ENCODE results near the gene GDF10.

GDF10 gene

GRCh38 chr10:47357911-47358310, 57.9 kb downstream of the GDF10 start:
- Histone ChIP-seq H3K27me3 (ENCODE audit: insufficient read depth, poor library complexity, severe bottlenecking) (no peaks in the 10 kb centered on the region), H3K4me3 (replicated peaks; ENCODE audit: insufficient read depth, low read length) (no peak overlapping the region), H3K27ac (replicated peaks) (no peak overlapping the region)
- DNase-seq (ENCODE audit: low read depth in 1 of 2, low spot score in 1 of 2) = no peak
- TF ChIP-seq SPI1 (IDR thresholded peaks at IDR 0.05; ENCODE audit: borderline replicate concordance, low read depth) (no peak), GABPA (IDR thresholded peaks at IDR 0.05; ENCODE audit: low read depth) (no peak), CTCF (IDR thresholded peaks at IDR 0.05; ENCODE audit: insufficient read depth, low read length) (no peak), REST (IDR thresholded peaks at IDR 0.05; ENCODE audit: insufficient replicate concordance, low read depth) (no peak), POLR2AphosphoS5 (IDR thresholded peaks at IDR 0.05; ENCODE audit: low read depth) (no peak)

GRCh38 chr10:47358457-47358856, 58.5 kb downstream of the GDF10 start:
- H3K4me3 ChIP-seq (replicated peaks; ENCODE audit: insufficient read depth, low read length) = no peak overlapping the region
- no peaks in the 10 kb centered on the region for H3K27me3 ChIP-seq (ENCODE audit: insufficient read depth, poor library complexity, severe bottlenecking)
- H3K27ac ChIP-seq (replicated peaks) = no peak overlapping the region
- TF ChIP-seq CTCF (IDR thresholded peaks at IDR 0.05; ENCODE audit: insufficient read depth, low read length) (no peak), GABPA (IDR thresholded peaks at IDR 0.05; ENCODE audit: low read depth) (no peak), SPI1 (IDR thresholded peaks at IDR 0.05; ENCODE audit: borderline replicate concordance, low read depth) (no peak), REST (IDR thresholded peaks at IDR 0.05; ENCODE audit: insufficient replicate concordance, low read depth) (no peak), POLR2AphosphoS5 (IDR thresholded peaks at IDR 0.05; ENCODE audit: low read depth) (no peak)
- DNase-seq (ENCODE audit: low read depth in 1 of 2, low spot score in 1 of 2) = no peak

GRCh38 chr10:47359101-47359500, 59.1 kb downstream of the GDF10 start:
- Histone ChIP-seq H3K4me3 (replicated peaks; ENCODE audit: insufficient read depth, low read length) (no peak overlapping the region), H3K27ac (replicated peaks) (no peak overlapping the region), H3K27me3 (ENCODE audit: insufficient read depth, poor library complexity, severe bottlenecking) (no peaks in the 10 kb centered on the region)
- DNase-seq (ENCODE audit: low read depth in 1 of 2, low spot score in 1 of 2) = no peak
- no peak for TF ChIP-seq REST (IDR thresholded peaks at IDR 0.05; ENCODE audit: insufficient replicate concordance, low read depth)
- TF ChIP-seq GABPA (IDR thresholded peaks at IDR 0.05; ENCODE audit: low read depth) = no peak
- TF ChIP-seq SPI1 (IDR thresholded peaks at IDR 0.05; ENCODE audit: borderline replicate concordance, low read depth) = no peak
- TF ChIP-seq POLR2AphosphoS5 (IDR thresholded peaks at IDR 0.05; ENCODE audit: low read depth) = no peak
- TF ChIP-seq CTCF (IDR thresholded peaks at IDR 0.05; ENCODE audit: insufficient read depth, low read length) = no peak

Measured in HL-60 (cell line).